Measurements from ENCODE around the gene DYRK4.

- TF ChIP-seq CTCF (IDR thresholded peaks at IDR 0.05) = no peak
- no peak for TF ChIP-seq POLR2A (IDR thresholded peaks at IDR 0.05)
Measured at GRCh38 chr12:4580281-4580688, 18.3 kb downstream of the DYRK4 start.

Measured in ovary (tissue), 3 donors.